Activated CD8-positive, alpha-beta memory T cell treated with anti-CD3 and anti-CD28 coated beads, Interleukin-2, amount 50 U/mL, for 24 hours (primary cell): ENCODE measurements around the gene MICAL3.
"Not testable (repeated sequence)": the region's sequence is repeated elsewhere in the genome, so short reads cannot be mapped to it uniquely, and the experiment has no call there.

Source experiments
- DNase-seq: peaks from one replicate; pipeline ENCODE4 v3.0.0-alpha.2; 2020; ENCODE audit errors: extremely low read depth

Gene MICAL3

DNA sequence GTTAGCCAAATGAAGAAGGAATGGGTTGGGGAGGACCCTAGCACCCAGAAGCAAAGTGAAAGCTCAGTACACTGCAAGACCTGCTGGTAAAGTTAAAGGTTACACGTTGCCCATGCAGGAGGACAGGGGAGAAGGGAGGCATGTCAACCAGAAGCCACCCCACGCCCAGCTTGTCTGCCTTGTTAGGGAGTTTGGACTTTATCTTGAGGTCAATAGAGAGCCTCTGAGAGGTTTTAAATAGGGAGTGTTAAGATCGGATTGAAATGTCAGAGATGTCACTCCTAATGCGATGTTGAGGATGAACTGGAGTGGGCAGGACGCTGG is 34.7 kb upstream of the MICAL3 start:
- DNase-seq = no peak

DNA sequence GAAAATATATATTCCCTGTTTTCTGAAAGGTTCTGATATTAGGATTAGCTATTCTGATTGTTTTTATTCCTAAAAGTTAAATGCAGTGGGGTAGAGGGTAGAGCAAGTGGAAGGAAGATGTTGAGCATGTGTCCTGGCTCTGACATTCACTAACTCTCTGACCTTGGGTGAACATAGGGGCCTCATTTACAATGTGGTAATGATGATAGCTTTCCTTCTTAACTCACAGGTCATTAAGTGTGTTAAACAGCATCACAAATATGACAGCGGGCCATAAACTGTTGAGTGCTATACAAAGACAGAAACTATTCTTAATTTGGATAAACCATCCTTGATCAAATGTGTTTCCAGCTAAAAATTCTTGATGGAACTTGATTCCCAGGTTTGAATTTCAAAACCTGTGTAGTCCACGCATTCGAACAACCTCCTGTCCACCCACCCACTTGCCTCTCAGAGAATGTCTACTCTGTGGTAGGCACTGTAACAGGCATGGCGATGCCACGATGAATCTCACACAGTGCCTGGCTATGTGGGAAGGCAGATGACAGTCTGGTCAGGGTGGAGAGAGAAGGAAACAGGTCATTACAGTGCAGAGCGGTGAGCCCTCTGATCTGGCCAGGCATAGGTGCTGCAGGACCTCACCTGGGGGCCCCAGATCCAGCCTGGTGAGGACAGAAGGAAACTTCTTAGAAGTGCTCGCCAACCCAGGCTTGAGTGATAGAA is 34.2 kb upstream of the MICAL3 start:
- DNase-seq = no peak

DNA sequence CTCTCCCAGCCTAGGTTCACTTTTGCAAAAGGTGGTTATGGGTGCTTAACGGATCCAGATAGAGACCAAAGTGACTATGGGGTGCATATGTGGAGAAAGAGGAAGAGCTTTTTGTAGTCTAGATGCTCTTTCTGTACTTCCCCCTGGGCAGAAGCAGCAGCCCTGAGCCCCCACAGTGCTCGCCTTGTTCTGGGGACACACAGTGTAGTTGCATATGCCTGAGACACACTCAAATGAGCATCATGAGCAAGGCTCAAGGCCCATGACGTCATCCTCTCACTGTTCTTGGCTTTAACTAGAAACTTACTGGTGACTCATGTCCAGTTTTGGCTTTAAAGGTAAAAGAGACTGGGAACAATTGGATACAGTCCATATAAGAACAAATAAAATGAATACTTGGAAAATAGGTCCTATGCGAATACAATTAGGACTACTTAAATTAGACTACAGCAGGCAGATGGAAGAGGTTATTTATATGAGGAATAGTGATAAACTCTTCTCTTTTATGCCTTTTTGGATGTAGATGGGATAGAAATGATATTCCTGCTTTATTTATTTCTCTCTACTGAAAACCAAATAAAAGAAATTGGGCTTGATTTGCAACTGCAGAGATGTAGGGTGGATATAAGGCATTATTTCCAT is 33.3 kb upstream of the MICAL3 start:
- DNase-seq = no peak

- DNase-seq = no peak
Measured at GRCh38 chr22:18056807-18057474, 32.6 kb upstream of the MICAL3 start.

- no peak for DNase-seq
Measured at GRCh38 chr22:18056161-18056666, 31.9 kb upstream of the MICAL3 start.

DNA sequence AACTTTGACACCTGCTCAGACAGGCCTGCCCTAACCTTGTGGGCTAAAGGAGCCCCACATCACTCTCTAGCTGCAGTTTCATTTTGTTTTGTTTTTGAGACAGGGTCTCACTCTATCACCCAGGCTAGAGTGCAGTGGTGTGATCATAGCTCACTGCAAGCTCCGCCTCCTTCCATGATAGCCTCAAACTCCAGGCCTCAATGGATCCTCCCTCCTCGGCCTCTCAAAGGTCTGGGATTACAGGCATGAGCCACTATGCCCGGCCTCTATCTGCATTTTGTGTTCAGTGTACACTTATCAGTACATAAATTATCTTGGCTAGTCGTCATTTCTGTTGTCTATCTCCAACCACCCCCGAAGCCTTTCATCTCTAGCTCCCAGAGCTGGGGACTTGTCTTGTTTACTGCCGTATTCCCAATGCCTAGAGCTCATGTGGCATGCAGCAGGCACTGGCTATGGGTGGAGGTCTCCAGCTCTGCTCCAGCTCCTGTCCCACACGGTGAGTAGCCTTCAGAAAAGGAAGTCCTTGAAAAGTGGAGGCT is 31.3 kb upstream of the MICAL3 start:
- no peak for DNase-seq

DNA sequence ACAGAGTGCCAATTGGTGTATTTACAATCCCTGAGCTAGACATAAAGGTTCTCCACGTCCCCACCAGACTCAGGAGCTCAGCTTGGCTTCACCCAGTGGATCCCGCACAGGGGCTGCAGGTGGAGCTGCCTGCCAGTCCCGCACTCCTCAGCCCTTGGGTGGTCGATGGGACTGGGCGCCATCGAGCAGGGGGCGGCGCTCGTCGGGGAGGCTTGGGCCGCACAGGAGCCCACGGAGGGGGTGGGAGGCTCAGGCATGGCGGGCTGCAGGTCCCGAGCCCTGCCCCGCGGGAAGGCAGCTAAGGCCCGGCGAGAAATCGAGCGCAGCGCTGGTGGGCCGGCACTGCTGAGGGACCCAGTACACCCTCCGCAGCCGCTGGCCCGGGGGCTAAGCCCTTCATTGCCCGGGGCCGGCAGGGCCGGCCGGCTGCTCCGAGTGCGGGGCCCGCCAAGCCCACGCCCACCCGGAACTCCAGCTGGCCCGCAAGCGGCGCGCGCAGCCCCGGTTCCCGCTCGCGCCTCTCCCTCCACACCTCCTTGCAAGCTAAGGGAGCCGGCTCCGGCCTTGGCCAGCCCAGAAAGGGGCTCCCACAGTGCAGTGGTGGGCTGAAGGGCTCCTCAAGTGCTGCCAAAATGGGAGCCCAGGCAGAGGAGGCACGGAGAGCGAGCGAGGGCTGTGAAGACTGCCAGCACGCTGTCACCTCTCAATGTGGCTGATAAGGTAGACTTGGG is 29.0 kb upstream of the MICAL3 start:
- DNase-seq = not testable (repeated sequence)

DNA sequence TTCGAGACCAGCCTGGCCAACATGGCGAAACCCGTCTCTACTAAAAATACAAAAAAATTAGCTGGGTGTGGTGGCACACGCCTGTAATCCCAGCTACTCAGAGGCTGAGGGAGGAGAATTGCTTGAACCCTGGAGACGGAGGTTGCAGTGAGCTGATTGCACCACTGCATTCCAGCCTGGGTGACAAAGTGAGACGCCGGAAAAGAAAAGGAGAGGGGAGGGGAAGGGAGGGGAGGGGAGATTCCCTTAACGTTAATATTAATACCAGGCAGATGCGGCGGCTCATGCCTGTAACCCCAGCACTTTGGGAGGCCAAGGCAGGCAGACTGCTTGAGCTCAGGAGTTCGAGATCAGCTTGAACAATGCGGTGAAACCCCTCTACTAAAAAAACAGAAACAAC is 26.8 kb upstream of the MICAL3 start:
- DNase-seq = not testable (repeated sequence)

- no peak for DNase-seq
Measured at GRCh38 chr22:18050065-18050464, 25.7 kb upstream of the MICAL3 start.

GRCh38 chr22:18048441-18048898 is 24.1 kb upstream of the MICAL3 start:
- no peak for DNase-seq

- DNase-seq = no peak
Measured at GRCh38 chr22:18048041-18048440, 23.7 kb upstream of the MICAL3 start.

DNA sequence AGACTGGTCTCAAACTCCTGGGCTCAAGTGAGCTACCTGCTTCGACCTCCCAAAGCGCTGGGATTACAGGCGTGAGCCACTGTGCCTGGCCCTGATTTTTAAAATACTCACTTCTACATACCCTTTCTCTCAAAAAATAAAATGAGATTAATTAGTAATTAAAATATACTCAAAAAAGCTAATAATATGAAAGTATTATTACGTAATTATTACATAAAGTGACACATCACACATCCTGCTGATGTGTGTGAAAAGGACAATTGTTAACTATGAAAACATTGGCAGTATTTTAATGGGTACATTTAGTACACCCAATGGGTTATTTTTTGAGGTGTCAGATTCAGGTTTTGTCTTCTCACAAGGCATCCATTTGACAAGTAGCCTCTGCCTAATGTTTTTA is 21.4 kb upstream of the MICAL3 start:
- DNase-seq = no peak

GRCh38 chr22:18044548-18045271 is 20.3 kb upstream of the MICAL3 start:
- DNase-seq = no peak

DNA sequence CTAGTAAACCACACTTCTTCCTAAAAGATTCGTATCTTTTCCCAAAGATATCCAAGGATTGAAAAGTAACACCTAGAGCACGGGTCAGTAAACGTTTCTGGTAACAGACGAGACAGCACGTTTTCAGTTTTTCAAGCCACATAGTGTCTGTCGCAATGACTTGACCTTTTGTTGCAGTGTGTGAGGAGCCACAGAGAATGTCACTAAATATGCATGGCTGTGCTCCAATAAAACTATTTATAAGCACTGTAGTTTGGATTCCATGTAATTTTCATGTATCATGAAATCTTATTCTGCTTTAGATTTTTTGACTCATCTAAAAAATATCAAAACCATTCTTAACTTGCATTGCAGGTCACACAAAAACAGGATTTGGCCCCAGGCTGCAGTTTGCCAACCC is 18.3 kb upstream of the MICAL3 start:
- DNase-seq = no peak

- not testable (repeated sequence) for DNase-seq
Measured at GRCh38 chr22:18040898-18041297, 16.5 kb upstream of the MICAL3 start.

- no peak for DNase-seq
Measured at GRCh38 chr22:18035751-18036150, 11.4 kb upstream of the MICAL3 start.

DNA sequence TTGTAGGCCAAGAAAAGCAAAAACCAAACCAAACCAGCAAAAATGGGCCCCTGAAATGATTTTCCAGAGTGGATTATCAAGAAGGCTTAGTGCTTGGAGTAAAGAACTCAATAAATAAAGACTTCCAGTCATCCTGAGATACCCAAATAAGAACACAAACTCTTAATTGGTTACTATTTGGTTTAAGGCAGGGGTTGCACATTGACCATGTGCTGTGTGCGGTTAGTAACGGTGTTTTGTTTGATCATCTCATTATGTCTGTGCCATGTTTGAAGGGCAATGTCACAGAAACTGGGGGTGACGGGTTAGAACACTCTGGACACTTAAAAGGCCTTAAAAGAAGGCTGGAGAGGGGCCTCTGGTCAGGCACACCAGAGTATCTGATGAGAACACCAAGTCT is 9.7 kb upstream of the MICAL3 start:
- no peak for DNase-seq

- no peak for DNase-seq
Measured at GRCh38 chr22:18033204-18033998, 9.0 kb upstream of the MICAL3 start.

- no peak for DNase-seq
Measured at GRCh38 chr22:18032455-18033101, 8.2 kb upstream of the MICAL3 start.
